ENCODE results near the gene CAMKK1.

DNA sequence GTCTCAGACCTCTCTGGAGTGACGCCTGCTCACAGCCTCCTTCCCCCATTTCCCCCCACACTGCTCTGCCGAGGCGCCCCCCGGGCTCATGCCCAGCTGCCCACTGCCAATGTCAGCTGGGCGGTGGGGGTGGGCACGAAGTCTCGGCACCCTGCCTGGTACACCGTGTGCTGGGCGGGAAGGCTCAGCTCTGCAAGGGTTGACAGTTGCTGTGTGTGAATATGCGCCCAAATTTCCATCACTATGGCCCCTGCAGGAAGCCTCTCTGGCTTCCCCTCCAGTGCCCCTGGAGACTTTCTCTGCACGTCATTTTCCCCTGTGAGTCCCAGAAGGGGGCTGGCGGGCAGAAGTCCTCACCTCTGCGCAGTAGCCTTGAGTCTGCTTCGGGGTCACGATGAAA is 11.6 kb upstream of the CAMKK1 start:
- TF ChIP-seq, protein P1, sequence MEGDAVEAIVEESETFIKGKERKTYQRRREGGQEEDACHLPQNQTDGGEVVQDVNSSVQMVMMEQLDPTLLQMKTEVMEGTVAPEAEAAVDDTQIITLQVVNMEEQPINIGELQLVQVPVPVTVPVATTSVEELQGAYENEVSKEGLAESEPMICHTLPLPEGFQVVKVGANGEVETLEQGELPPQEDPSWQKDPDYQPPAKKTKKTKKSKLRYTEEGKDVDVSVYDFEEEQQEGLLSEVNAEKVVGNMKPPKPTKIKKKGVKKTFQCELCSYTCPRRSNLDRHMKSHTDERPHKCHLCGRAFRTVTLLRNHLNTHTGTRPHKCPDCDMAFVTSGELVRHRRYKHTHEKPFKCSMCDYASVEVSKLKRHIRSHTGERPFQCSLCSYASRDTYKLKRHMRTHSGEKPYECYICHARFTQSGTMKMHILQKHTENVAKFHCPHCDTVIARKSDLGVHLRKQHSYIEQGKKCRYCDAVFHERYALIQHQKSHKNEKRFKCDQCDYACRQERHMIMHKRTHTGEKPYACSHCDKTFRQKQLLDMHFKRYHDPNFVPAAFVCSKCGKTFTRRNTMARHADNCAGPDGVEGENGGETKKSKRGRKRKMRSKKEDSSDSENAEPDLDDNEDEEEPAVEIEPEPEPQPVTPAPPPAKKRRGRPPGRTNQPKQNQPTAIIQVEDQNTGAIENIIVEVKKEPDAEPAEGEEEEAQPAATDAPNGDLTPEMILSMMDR (IDR thresholded peaks at IDR 0.05) = no peak
- no peak for TF ChIP-seq POLR2A (IDR thresholded peaks at IDR 0.05)
